Hematopoietic multipotent progenitor cell (in vitro differentiated cells): ENCODE data around the gene ASPM. TPM values are rescaled to one million over a fixed set of nuclear protein-coding genes. Genes with fewer than 3 reads are reported as not detected.
A peak's percentile ranks its signal among the peaks of the same experiment; 100 is the strongest.
"Not testable (repeated sequence)": the region's sequence is repeated elsewhere in the genome, so short reads cannot be mapped to it uniquely, and the experiment has no call there.

Source experiments
- DNase-seq, 3 donors: peaks; one replicate each; pipeline ENCODE4 v3.0.0-alpha.2; 2011 to 2015; ENCODE audit warnings: low read depth in 2 of 3, low spot score in 2 of 3
- total RNA-seq: library from RNA; depleted of rRNA; stranded (reverse); fragments of >200 nt; gene quantifications from one replicate; pipeline ENCODE4 v1.2.3, GENCODE V29; 2012

ASPM gene
- total RNA-seq, 1 donor = 1.3 TPM

DNA sequence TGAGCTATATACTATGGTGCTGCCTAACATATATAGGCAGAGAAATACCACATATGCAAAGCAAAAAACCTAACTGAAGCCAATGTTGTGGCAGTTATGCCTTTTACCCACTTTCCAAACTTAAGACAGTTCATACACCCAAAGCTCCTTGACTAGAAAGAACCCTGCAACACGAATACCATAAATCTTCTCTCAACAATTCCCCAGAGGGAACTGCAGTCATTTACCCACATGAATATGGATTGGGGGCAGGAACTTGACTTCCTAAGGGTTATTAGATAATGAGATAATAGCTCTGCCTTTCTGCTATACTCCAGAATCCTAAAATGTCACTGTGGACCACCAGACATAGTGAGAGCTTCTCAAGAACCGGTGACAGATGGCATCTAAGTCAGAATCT, 2.9 kb upstream of the ASPM start:
- no peak for DNase-seq

DNA sequence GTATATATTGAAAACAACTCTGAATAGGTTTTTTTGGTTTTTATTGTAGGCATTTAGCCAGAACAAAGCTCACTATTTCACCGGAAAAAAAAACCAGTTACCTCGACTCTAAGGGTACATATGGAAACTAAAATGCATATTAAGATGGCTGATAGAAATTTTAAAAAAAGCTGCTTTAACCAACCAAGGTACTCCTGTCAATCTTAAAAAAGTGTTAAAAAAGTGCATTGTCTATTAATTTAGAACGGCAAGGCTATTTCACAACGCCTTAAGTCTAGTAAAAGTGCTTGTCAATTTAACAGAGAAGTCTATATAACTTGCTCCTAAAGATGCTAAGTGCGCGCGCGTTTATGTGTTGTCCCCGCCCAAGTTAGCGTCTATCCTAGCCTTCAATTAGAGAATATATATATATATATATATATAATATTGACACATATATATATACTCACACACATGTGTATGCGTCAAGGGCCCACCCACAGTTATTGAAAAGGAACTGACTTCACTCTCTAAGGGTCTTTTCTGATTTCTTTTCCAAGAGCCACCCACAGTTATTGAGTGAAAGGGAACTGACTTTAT, 934 bp downstream of the ASPM start:
- DNase-seq = peak in 1 of 3 donors; percentile 4

DNA sequence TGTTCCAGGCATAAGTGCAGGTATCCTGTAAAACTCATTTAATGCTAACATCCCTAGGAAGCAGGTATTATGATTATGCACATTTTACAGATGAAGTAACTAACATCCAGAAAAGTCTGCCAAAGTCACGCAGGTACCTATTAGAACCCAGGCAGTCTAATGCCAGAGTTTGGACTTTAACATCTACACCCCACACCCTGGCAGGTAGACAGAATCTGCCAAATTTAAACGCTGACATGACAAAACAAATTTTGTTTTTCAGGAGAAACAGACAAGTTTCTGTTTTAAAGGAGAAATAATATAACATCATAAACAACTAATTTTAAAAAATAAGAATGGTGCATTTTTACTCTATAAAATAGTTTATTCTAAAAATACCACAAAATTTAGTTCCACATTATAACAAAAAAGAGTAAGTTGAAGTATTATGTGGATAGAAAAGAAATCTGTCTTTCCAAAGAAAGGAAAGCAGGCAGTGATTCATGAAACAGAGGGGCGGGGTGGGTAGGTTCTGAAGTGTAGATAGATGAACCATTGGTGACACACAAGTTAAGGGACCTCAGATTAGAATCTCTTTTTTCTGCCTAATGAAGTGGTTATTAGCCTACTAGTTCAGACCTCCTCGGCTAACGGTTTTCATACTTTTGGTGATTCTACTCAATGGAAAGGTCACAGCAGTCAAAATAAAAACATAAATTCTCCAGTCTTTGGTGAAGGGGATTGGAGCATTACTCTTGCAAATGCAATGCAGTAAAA, 1.7 kb downstream of the ASPM start:
- no peak for DNase-seq

DNA sequence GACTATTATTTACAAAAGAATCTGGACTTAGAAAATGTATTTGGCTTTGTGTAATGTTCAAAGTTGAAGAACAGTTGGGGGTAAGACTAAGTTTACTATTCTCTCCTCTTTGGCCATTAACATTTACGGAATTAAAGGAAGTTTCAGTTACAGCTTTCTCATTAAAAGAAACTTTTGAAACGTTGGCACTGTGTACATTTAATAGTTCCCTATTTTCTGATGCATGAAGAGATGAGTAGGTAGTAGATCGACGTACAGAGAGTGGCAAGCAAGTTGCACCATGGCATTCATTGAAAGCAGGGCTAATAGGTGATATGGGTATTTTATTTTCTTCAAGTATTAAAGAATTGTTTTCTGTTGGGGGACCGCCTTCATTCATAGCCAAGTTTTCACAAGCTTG, 3.2 kb downstream of the ASPM start:
- DNase-seq = peak in 1 of 3 donors; percentile 6

DNA sequence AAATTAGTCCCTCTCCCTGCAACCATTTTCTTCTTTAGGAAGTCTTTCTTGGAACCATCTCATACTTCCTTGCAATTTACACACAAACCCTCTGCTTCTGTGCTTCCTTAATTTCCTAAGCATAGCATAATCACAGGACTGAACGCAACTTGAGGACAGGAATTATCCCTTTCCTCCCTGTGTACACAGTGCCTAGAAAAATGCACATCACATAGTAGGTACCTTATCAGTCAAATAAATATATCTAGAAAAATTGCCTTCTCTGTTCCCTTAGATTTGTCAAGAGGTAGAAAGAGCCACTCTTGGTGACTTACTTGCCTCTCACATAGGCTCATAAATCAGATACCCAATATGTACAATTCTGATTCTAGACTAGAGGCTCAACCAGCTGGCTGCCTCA, 4.9 kb downstream of the ASPM start:
- DNase-seq = no peak

DNA sequence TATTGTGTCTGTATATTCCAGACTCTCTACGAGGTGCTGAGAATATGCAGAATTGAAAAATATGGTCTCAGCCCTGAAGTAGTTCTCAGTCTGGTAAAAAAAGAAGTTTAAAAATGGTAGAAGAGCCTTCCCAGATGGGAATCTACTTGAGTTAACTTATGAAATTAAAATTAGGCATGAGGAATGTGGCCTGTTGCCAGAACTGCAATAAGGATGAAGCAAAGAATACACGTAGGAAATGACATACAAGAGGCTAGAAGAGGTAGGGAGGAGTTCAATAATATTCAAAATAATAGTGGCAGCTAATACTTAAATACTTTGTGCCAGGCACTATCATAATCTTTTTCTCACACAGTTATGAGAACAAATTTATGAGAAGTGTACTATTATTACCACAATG, 6.3 kb downstream of the ASPM start:
- no peak for DNase-seq

DNA sequence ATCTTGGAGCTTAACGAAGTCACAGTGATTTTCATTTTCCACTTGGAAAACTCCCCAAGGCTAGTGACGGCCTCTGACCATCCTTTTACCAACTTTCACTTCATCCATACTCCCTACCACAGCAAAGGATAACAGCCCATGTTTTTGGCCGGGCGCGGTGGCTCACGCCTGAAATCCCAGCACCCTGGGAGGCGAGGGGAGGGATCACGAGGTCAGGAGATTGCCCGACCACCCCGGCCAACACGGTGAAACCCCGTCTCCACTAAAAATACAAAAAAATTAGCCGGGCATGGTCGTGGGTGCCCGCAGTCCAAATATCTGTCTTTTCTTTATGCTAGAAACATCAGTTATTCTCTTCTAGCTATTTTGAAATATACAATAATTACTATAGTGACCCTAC, 7.3 kb downstream of the ASPM start:
- DNase-seq = no peak

DNA sequence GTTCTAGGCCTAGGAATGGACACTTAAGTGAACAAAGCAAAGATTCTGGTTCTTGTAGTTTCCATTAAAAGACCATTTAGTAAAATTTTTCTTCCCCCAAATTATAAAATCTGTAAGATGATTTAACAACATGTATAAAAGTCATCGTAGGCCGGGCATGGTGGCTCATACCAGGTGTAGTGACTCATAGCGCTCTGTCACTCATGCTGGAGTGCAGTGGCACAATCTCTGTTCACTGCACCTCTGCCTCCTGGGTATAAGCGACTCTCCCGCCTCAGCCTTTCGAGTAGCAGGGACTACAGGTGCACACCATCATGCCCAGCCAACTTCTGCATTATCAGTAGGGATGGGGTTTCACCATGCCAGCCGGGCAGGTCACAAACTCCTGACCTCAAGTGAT, 9.1 kb downstream of the ASPM start:
- DNase-seq = no peak

DNA sequence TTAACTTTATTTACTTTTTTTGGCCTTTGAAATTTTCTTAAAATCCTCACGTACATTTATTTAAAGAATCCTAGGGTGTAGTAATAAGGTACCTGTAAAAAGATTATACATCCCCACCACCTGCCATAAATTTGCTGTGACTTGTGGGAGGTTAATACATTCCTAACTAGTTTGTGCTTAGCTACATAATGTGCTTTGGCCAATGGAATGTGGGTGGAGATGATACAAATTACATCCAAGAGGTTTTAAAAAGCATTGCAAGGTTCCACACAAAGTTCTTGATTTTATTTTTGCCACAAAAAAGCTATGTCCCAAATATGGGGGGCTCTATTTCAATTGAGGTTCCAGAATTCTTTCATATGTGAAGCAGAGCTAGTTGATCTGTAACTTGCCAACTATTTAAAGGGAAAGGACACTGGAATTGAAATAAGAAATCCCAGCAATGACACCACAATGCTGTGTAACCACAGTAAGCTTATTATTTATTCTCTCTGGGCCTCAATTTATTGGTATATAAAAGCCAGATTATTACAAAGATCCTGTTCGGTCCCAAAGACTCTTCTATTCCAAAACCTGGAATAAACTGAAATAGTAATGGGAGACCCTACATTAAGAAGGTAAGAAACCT, 15.7 kb downstream of the ASPM start:
- no peak for DNase-seq

DNA sequence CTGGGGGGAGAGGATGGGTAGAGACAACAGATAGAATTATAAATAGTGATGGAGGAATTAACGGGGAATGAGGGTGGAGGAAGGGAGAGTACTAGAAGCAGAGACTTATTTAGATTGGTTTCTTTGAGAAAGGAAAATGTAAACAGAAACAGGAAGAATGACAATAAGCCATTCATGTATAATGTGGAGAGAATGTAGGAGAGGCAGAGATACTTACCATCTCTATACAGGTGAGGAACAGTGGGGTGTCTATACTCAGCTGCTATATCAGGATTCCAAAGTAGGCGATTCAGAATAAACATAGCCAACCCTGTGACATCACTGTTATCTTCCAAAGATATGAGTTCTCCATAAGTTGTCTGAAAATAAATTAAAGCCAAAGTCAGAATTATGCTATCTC, 16.8 kb downstream of the ASPM start:
- DNase-seq = no peak

DNA sequence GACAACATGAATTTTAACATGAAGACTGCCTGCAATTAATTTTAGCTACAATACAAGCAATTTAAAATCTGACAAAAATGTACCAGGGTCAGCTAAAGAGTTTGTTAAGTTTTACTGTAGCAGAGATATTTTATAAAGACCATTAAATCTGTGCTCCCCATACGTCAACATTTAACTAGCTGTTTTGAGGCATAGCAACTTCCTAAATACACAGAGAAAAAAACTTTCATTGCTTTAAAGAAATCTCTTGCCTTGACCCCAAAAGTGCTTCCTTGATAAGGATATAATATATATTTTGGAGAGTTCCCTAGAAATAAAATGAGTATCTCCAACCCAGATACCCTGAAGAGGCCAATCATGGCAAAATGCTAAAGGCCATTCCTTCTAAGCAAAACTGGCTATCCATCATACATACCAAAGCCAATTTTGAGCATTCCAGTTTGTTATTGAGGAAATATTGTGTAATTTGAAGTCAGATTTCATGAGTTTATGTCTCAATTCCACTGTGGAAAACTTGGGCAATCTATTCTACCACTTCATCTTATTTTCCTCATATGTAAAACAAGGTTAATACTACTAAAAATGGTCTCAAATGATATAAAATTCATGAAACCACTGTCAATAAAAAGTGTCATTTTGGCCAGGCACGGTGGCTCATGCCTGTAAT, 19.1 kb downstream of the ASPM start:
- no peak for DNase-seq

DNA sequence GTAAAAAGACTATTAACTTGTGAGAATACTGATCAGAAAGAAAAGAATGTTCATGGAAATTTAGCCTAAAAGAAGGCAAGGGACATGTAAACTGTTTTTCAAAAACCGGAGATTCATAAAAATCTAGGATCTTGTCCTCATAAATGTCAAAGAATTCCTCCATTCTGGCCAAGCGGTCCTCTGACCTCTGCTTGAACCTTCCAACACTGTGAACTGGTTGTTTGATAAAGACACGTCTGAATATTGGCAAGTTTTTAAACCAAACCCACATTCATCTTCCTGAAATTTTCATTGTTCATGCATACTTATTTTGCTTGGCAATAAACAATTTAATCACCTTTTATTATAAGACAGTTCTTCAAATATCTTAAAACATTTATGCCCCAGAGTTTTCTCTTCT, 19.8 kb downstream of the ASPM start:
- DNase-seq = no peak

DNA sequence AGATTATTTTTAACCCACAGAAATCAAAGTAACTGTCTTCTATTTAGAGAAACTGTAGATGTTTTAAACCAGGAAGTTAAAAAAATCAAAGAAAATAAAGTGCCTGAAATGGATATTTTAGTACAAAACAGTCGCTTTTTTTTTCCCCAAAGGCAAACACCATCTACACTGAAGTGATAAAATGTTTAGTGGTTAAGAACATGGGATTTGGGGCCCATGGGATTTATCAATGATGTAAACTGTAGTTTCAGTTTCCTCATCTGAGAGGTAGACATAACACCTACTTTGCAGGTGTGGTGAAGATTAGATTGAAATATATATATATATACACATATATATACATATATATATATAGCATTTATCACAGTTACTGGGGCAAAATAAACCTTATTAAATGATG, 22.1 kb downstream of the ASPM start:
- no peak for DNase-seq

DNA sequence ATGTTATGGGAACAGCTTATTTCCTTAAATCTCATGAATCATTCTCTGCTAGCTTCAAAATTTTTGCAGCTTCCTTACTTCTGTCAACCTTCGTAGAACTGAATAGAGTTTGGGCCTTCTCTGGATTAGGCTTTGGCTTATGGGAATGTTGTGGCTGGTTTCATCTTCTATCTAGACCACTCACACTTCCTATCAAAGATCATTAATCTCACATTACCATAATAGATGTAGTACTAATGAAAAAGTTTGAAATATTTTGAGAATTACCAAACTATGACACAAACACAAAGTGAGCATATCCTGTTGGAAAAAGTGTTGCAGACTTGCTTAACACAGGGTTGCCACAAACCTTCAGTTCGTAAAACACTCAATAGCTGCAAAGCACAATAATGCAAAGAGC, 30.3 kb downstream of the ASPM start:
- DNase-seq = no peak

DNA sequence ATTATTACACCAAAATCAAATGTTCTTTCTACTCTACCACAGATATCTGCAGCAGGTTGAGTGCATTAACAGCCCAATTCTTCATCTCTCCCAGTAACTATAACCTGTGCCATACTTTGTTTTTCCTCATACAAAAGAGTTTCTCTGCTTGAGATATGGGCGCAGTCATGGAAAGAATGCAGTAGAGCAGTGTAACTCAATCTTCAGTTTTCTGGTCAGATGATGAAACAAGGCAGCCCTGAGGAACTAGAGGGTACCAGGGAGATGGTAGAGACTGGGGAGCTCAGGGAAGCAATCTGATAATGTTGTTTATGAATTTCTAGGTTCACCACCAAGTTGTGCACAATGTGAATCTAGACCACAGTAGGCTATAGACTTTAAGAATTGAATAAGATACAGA, 39.6 kb downstream of the ASPM start:
- DNase-seq = no peak

DNA sequence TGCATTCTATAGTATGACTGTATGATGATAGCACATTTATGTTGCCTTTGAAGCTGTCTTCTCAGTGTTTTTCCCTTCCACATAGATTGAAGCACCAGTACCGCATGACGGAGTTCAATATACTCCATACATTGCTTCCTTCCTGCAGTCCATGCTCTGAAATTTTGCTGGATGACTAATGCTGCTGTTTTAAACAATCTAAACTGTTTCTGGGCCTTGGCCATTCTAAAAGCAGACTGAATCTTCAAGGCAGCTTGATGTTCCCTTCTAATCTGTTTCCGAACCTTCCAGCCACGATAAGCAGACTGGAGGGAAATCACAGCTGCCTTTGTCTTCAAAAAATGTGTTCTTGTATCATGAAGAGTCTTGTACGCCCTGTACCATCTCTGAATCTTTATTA, 43.2 kb downstream of the ASPM start:
- no peak for DNase-seq

DNA sequence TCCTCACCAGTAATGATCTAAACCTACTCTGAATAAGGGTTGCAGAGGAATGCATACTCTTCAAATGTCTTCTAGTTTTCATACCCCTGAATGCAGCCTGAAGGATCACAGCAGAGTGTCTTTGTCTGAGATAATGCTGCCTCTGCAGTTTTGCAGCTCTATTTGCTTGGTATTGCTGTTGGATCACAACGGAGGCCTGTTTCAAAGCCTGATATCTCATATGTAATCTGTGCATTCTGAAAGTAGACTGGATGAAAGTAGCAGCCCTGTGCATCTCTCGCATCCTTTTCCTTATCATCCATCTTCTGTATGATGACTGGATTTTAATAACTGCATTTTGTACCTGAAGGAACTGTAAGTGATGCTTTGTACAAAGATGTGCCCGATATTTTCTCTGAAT, 44.5 kb downstream of the ASPM start:
- no peak for DNase-seq

DNA sequence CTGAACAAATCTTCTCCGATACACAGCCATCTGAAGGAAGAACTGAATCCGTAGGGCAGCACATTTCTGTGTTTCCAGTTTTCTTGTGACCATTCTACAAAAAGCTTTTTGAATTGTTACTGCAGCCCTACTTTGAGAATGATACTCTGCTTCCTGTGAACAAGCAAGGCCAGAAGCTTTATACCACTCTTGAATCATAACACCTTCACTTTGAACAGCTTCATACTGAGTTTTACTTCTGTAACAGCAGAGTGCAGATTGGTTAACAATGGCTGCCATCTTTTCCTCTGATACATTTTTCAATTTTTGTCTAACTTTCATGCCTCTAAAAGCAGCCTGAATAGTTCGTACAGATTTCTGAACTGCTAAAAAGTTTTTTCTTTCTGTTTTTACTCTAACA, 45.8 kb downstream of the ASPM start:
- DNase-seq = no peak

DNA sequence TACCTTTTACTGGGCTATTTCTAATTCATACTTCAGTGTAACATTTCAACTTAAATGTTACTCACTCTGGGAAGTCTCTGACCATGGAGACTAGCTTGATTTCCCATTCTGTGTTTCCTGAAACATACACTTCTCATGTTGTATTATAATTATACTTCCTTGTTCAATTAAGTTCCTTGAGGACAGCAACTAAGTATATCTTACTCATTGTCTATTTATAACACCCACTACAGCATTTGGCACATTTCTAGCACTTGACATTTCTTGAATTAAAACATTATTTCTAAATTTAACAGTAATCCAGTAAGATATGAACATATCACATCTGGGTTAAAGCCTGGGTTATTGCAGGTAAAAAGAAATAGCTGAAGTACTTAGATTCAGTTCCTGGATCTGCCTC, 47.0 kb downstream of the ASPM start:
- DNase-seq = no peak

DNA sequence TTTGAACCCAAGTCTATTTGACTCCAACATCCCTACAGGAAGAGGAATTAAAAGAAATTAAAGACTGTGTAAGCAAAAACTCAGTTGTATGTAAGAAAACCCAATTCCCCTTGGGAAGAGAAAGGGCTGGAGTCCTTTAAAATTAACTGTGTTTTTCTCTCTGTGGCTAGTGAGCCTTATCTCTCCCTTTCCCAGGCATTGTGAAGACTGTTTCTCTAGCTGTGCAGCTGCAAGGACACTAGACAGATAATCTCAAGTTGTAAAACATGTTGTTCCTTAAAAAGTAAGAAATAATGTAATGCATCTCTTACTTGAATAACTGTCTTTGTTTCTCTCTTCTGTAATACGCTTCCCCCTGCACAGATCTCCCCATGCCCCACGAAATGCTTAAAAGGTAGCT, 49.5 kb downstream of the ASPM start:
- DNase-seq = not testable (repeated sequence)

DNA sequence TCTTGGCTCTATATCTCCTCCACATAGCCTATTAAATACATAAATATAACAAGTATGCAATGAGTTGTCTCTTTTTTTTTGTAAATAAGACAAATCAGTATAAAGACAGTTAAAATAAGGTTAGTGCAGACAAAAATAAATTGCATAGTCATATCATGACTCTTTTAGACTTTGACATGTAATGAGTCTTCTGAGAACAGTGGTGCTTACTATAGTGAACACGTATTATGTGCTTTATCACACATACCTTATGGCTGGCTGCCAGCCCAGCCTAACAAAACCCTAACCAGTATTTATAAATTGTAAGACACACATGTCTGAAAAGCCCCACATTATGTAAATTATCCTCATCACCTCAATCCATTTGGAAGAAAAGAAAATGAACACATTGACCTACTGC, 50.3 kb downstream of the ASPM start:
- DNase-seq = no peak
